ENCODE data around the gene LRRFIP2. TPM values are rescaled to one million over a fixed set of nuclear protein-coding genes. Genes with fewer than 3 reads are reported as not detected.

Gene LRRFIP2
- total and polyA plus RNA-seq, 2 of the 8 experiments (the other 6 are each of a cell fraction or from before 2014, with no cell fraction given), result 8.8 to 25.6 TPM

DNA sequence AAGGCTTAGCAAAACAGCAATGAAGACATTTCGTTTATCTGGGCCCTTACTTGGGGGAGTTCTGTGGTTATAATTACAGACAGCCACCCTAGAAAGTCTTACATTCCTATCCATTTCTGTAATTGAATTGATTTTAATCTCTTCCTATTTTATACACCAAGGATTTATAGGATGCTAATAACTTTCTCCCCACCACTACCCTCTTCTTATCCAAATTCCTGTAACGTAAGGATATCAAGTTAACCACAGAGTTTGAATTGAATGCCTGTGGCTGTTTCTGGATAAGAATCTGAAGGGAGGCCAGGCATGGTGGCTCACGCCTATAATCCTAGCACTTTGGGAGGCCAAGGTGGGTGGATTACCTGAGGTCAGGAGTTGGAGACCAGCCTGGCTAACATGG is 102.5 kb downstream of the LRRFIP2 start:
- 96% methylated on average over 3 of the region's 3 CpGs; no CpG with 5 or more reads in 1 of the 2 experiments for WGBS, 2 experiments (ENCODE audit: extremely low coverage in 1 of 2, insufficient coverage in 1 of 2, insufficient read length in 1 of 2, insufficient replicate concordance in 2 of 2, low coverage in 1 of 2, low lambda C conversion rate in 2 of 2, missing lambda C conversion rate in 1 of 2)
- H3K4me1 ChIP-seq (replicated peaks in 1 of 4; ENCODE audit: control insufficient read depth in 3 of 4, insufficient read depth in 4 of 4, low read length in 3 of 4), result no peaks in the 10 kb centered on the region
- ChIA-PET CTCF (ENCODE audit: partially characterized antibody) (interaction anchor here (0.6 kb wide), 1 partner anchor 167 kb away, joined by 3 read pairs; no protein-coding TSS in a partner anchor), POLR2A (ENCODE audit: partially characterized antibody) (no interaction called here)
- H3K36me3 ChIP-seq (ENCODE audit: control insufficient read depth in 2 of 4, insufficient read depth in 4 of 4, low read length in 3 of 4), result peaks cover 0 to 6% (median 0%) of the 10 kb centered on the region in 4 experiments; a peak in 2 of 8 replicates
- no peaks in the 10 kb centered on the region for H3K23me2 ChIP-seq (ENCODE audit: low read depth, low read length)
- no peak overlapping the region for H2BK15ac ChIP-seq (ENCODE audit: low read length)
- no peak overlapping the region for H3K4ac ChIP-seq (replicated peaks; ENCODE audit: insufficient read length, low read depth, low read length)
- H2BK120ac ChIP-seq (replicated peaks; ENCODE audit: low read depth, low read length), result no peak overlapping the region
- H3K4me2 ChIP-seq (ENCODE audit: insufficient read depth in 1 of 2, low read depth in 2 of 2, low read length in 2 of 2), result no peak overlapping the region
- no peaks in the 10 kb centered on the region for H3K79me2 ChIP-seq (ENCODE audit: control insufficient read depth in 1 of 2, insufficient read depth in 2 of 2, low read length in 2 of 2)
- H3K9me3 ChIP-seq (ENCODE audit: insufficient read depth in 2 of 2, low read depth in 1 of 2, low read length in 1 of 2), result no peaks in the 10 kb centered on the region
- H2AK5ac ChIP-seq (ENCODE audit: low read depth, low read length), result no peak overlapping the region
- no peak overlapping the region for H3K14ac ChIP-seq (ENCODE audit: insufficient read length)
- H3K56ac ChIP-seq (replicated peaks; ENCODE audit: insufficient read length, low read depth, low read length), result no peak overlapping the region
- H2BK12ac ChIP-seq (ENCODE audit: low read depth, low read length), result no peak overlapping the region
- no peaks in the 10 kb centered on the region for H3K79me1 ChIP-seq (ENCODE audit: low read depth, low read length)
- H4K8ac ChIP-seq (ENCODE audit: extremely low read depth, insufficient read depth, low read length), result no peak overlapping the region
- FAIRE-seq (no peak), DNase-seq (ENCODE audit: low read depth in 1 of 2, low spot score in 2 of 2) (no peak)
- H3K4me3 ChIP-seq (ENCODE audit: extremely low read depth in 1 of 4, insufficient read depth in 2 of 4, low read depth in 3 of 4, low read length in 4 of 4), result no peak overlapping the region
- H3K27me3 ChIP-seq (replicated peaks in 1 of 4; ENCODE audit: control insufficient read depth in 3 of 4, extremely low read depth in 1 of 4, insufficient read depth in 3 of 4, low read length in 3 of 4), result no peaks in the 10 kb centered on the region
- H3K18ac ChIP-seq (ENCODE audit: extremely low read depth, low read length), result no peak overlapping the region
- H2BK5ac ChIP-seq (ENCODE audit: low read depth, low read length), result no peak overlapping the region
- no peak overlapping the region for H3K23ac ChIP-seq (ENCODE audit: insufficient read length)
- no peak overlapping the region for H2AFZ ChIP-seq (ENCODE audit: low read length)
- no peak overlapping the region for H4K5ac ChIP-seq (ENCODE audit: insufficient read length, low read depth, low read length)
- H4K91ac ChIP-seq (replicated peaks; ENCODE audit: insufficient read length, low read length), result no peak overlapping the region
- no peak overlapping the region for H3K27ac ChIP-seq (ENCODE audit: low read depth, low read length)
- no peak overlapping the region for H2BK20ac ChIP-seq (ENCODE audit: low read length)
- H4K20me1 ChIP-seq (replicated peaks in 1 of 2; ENCODE audit: control insufficient read depth in 1 of 2, insufficient read depth in 2 of 2, low read length in 2 of 2), result no peaks in the 10 kb centered on the region
- H3K9ac ChIP-seq (replicated peaks in 1 of 4; ENCODE audit: extremely low read depth in 1 of 4, low read depth in 3 of 4, low read length in 3 of 4), result no peak overlapping the region
- TF ChIP-seq EZH2 (IDR thresholded peaks at IDR 0.05; ENCODE audit: low read depth, low read length, severe bottlenecking) (no peak), SIX5 (IDR thresholded peaks at IDR 0.05; ENCODE audit: low read depth, low read length) (no peak), GTF2F1 (IDR thresholded peaks at IDR 0.05; ENCODE audit: borderline replicate concordance, low read depth, low read length) (no peak), RBBP5 (IDR thresholded peaks at IDR 0.05; ENCODE audit: borderline replicate concordance, low read depth, low read length) (no peak), TAF7 (optimal IDR thresholded peaks at IDR 0.05; ENCODE audit: borderline replicate concordance, low read depth, low read length) (no peak), SIN3A (conservative IDR thresholded peaks at IDR 0.05 in 1 of 2, IDR thresholded peaks at IDR 0.05 in 1 of 2; ENCODE audit: low read depth in 1 of 2, low read length in 2 of 2) (no peak), TAF1 (IDR thresholded peaks at IDR 0.05; ENCODE audit: low read depth, low read length) (no peak), SAP30 (IDR thresholded peaks at IDR 0.05; ENCODE audit: insufficient read depth, insufficient replicate concordance, low read length) (no peak), SRF (IDR thresholded peaks at IDR 0.05; ENCODE audit: low read depth, low read length) (no peak), RNF2 (IDR thresholded peaks at IDR 0.05; ENCODE audit: borderline replicate concordance, low read depth, low read length, missing control alignments, poor library complexity, severe bottlenecking) (no peak), RFX5 (IDR thresholded peaks at IDR 0.05; ENCODE audit: borderline replicate concordance, low read depth, low read length) (no peak), TBP (IDR thresholded peaks at IDR 0.05; ENCODE audit: low read depth, low read length) (no peak), SP4 (IDR thresholded peaks at IDR 0.05; ENCODE audit: low read length) (no peak), SUZ12 (IDR thresholded peaks at IDR 0.05; ENCODE audit: low read length) (no peak), SIRT6 (IDR thresholded peaks at IDR 0.05; ENCODE audit: low read length) (no peak)
